Muscle of leg (tissue), 11 donors: ENCODE results near the gene KCNH2. TPM values are rescaled to one million over a fixed set of nuclear protein-coding genes. Genes with fewer than 3 reads are reported as not detected.

Source experiments
- DNase-seq: peaks from one replicate; pipeline ENCODE4 v3.0.0; 2013
- H3K27ac ChIP-seq: one replicate; pipeline ENCODE4 v1.5.1; 2013; ENCODE audit warnings: mild to moderate bottlenecking, low read length, control low read depth
- H3K27me3 ChIP-seq: one replicate; pipeline ENCODE4 v1.6.1; 2013; ENCODE audit warnings: low read length; ENCODE audit not compliant: control insufficient read depth, insufficient read depth
- H3K36me3 ChIP-seq: one replicate; pipeline ENCODE4 v1.6.1; 2013; ENCODE audit warnings: low read length; ENCODE audit not compliant: control insufficient read depth, insufficient read depth
- H3K4me1 ChIP-seq: one replicate; pipeline ENCODE4 v1.6.1; 2013; ENCODE audit warnings: low read length; ENCODE audit not compliant: control insufficient read depth, insufficient read depth
- H3K4me3 ChIP-seq: one replicate; pipeline ENCODE4 v1.5.1; 2013; ENCODE audit warnings: low read length, control low read depth
- H3K9me3 ChIP-seq: replicated peaks from 2 replicates; pipeline ENCODE4 v1.6.1; 2013; ENCODE audit warnings: low read depth, low read length; ENCODE audit not compliant: control insufficient read depth
- WGBS: methylation state at CpG from one replicate; pipeline ENCODE4 v1.1.5; 2013; ENCODE audit warnings: missing lambda C conversion rate; ENCODE audit not compliant: insufficient coverage; 5-methylcytosine and 5-hydroxymethylcytosine counted together
- polyA plus RNA-seq, 8 donors: library from polyadenylated mRNA; unstranded; fragments of 120-200 nt; gene quantifications; one replicate each; pipeline versions ENCODE4 v1.2.1 to v1.2.3, GENCODE V29; 2013; ENCODE audit warnings: inconsistent platforms in 1 of 8, low replicate concordance in 1 of 8; ENCODE audit not compliant: insufficient read length in 8 of 8, insufficient read depth in 1 of 8
- total RNA-seq: library from RNA; stranded (reverse); fragments of 120-200 nt; gene quantifications from one replicate; pipeline ENCODE4 v1.2.4, GENCODE V29; 2013

Gene KCNH2
- total and polyA plus RNA-seq, 9 donors = 9.7 to 26.9 (median 19.6) TPM

- H3K4me3 ChIP-seq = no peak overlapping the region
- H3K27ac ChIP-seq = no peak overlapping the region
- peaks cover 11% of the 10 kb centered on the region for H3K27me3 ChIP-seq
- no peak for DNase-seq
- H3K9me3 ChIP-seq = no peaks in the 10 kb centered on the region
- H3K36me3 ChIP-seq = peaks cover 25% of the 10 kb centered on the region
- peaks cover 29% of the 10 kb centered on the region for H3K4me1 ChIP-seq
- WGBS = 70% methylated on average over 15 of the region's 16 CpGs
Observed at GRCh38 chr7:150949971-150950491, 28.1 kb downstream of the KCNH2 start.

- H3K9me3 ChIP-seq = no peaks in the 10 kb centered on the region
- no peak overlapping the region for H3K27ac ChIP-seq
- DNase-seq = no peak
- H3K36me3 ChIP-seq = peaks cover 25% of the 10 kb centered on the region
- peaks cover 24% of the 10 kb centered on the region for H3K4me1 ChIP-seq
- peaks cover 11% of the 10 kb centered on the region for H3K27me3 ChIP-seq
- 67% methylated on average over 1 of the region's 4 CpGs for WGBS
- H3K4me3 ChIP-seq = no peak overlapping the region
Observed at GRCh38 chr7:150949564-150949963, 28.6 kb downstream of the KCNH2 start.

GRCh38 chr7:150948791-150949251 lies 29.3 kb downstream of the KCNH2 start:
- 78% methylated on average over 10 of the region's 15 CpGs for WGBS
- peaks cover 21% of the 10 kb centered on the region for H3K36me3 ChIP-seq
- peaks cover 11% of the 10 kb centered on the region for H3K27me3 ChIP-seq
- DNase-seq = no peak
- H3K4me1 ChIP-seq = peaks cover 17% of the 10 kb centered on the region
- H3K9me3 ChIP-seq = no peaks in the 10 kb centered on the region
- no peak overlapping the region for H3K4me3 ChIP-seq
- H3K27ac ChIP-seq = no peak overlapping the region

GRCh38 chr7:150947761-150948651 lies 30.1 kb downstream of the KCNH2 start:
- Histone ChIP-seq H3K36me3 (peaks cover 21% of the 10 kb centered on the region), H3K27me3 (peaks cover 11% of the 10 kb centered on the region), H3K4me1 (peaks cover 11% of the 10 kb centered on the region), H3K4me3 (no peak overlapping the region), H3K27ac (no peak overlapping the region), H3K9me3 (no peaks in the 10 kb centered on the region)
- 59% methylated on average over 12 of the region's 34 CpGs for WGBS
- no peak for DNase-seq

- WGBS = 20% methylated on average over 27 of the region's 31 CpGs
- no peak overlapping the region for H3K27ac ChIP-seq
Observed at GRCh38 chr7:150947241-150947745, 30.8 kb downstream of the KCNH2 start.

GRCh38 chr7:150946421-150947240 lies 31.5 kb downstream of the KCNH2 start:
- WGBS = 75% methylated on average over 19 of the region's 27 CpGs
- Histone ChIP-seq H3K9me3 (no peaks in the 10 kb centered on the region), H3K36me3 (peaks cover 10% of the 10 kb centered on the region), H3K27me3 (peaks cover 11% of the 10 kb centered on the region), H3K27ac (no peak overlapping the region), H3K4me3 (no peak overlapping the region), H3K4me1 (peaks cover 11% of the 10 kb centered on the region)
- DNase-seq = no peak

More at GRCh38 chr7:150947241-150947745, 30.8 kb downstream of the KCNH2 start:
- Histone ChIP-seq H3K4me1 (peaks cover 11% of the 10 kb centered on the region), H3K4me3 (no peak overlapping the region), H3K36me3 (peaks cover 17% of the 10 kb centered on the region), H3K27me3 (peaks cover 11% of the 10 kb centered on the region), H3K9me3 (no peaks in the 10 kb centered on the region)
- no peak for DNase-seq

- Histone ChIP-seq H3K27me3 (peaks cover 11% of the 10 kb centered on the region), H3K4me3 (no peak overlapping the region), H3K36me3 (peaks cover 7% of the 10 kb centered on the region), H3K9me3 (no peaks in the 10 kb centered on the region), H3K4me1 (peaks cover 11% of the 10 kb centered on the region), H3K27ac (no peak overlapping the region)
- 69% methylated on average over 14 of the region's 17 CpGs for WGBS
- DNase-seq = no peak
Observed at GRCh38 chr7:150945853-150946420, 32.2 kb downstream of the KCNH2 start.

GRCh38 chr7:150945171-150945852 lies 32.8 kb downstream of the KCNH2 start:
- H3K27ac ChIP-seq = no peak overlapping the region
- peaks cover 11% of the 10 kb centered on the region for H3K4me1 ChIP-seq
- peaks cover 11% of the 10 kb centered on the region for H3K27me3 ChIP-seq
- no peak overlapping the region for H3K4me3 ChIP-seq
- no peaks in the 10 kb centered on the region for H3K9me3 ChIP-seq
- no peak for DNase-seq
- H3K36me3 ChIP-seq = peaks cover 2% of the 10 kb centered on the region
- WGBS = 28% methylated on average over 14 of the region's 19 CpGs
